H1 (cell line): Measurements from ENCODE around the gene ZAR1L. TPM values are rescaled to one million over a fixed set of nuclear protein-coding genes. Genes with fewer than 3 reads are reported as not detected.

Experiments used
- CTCF ChIA-PET: fragments of 300-600 bp; sonication (Branson Sonifier 250); formaldehyde crosslinking; loops from one replicate; lab custom pipeline; 2021; ENCODE audit not compliant: partially characterized antibody; lab: Charles Lee
- POLR2A ChIA-PET: fragments of 300-600 bp; sonication (Branson Sonifier 250); formaldehyde crosslinking; loops from one replicate; lab custom pipeline; 2021; ENCODE audit warnings: inconsistent platforms; ENCODE audit not compliant: partially characterized antibody; lab: Charles Lee
- DNase-seq, 2 experiments: peaks; one replicate each; pipeline versions ENCODE4 v3.0.0 to v3.0.0-alpha.2; 2010 to 2022; ENCODE audit warnings: low spot score in 2 of 2, low read depth in 1 of 2, mixed read lengths in 1 of 2
- FAIRE-seq: peaks from 2 replicates; lab custom pipeline; 2011; peaks lifted over from hg19 to GRCh38; lab: Jason Lieb, UNC
- H2AFZ ChIP-seq: 2 replicates; pipeline ENCODE4 v1.8.1; 2012; ENCODE audit warnings: low read length, inconsistent platforms
- H2AK5ac ChIP-seq: 2 replicates; pipeline ENCODE4 v1.6.1; 2013; ENCODE audit warnings: low read depth, low read length
- H2BK120ac ChIP-seq: replicated peaks from 2 replicates; pipeline ENCODE3; 2013; ENCODE audit warnings: low read depth, low read length, inconsistent platforms
- H2BK12ac ChIP-seq: 2 replicates; pipeline ENCODE4 v1.6.1; 2013; ENCODE audit warnings: low read depth, low read length
- H2BK15ac ChIP-seq: 2 replicates; pipeline ENCODE4 v1.6.1; 2013; ENCODE audit warnings: low read length
- H2BK20ac ChIP-seq: 2 replicates; pipeline ENCODE4 v1.6.1; 2013; ENCODE audit warnings: low read length
- H2BK5ac ChIP-seq: 2 replicates; pipeline ENCODE4 v1.6.1; 2013; ENCODE audit warnings: low read depth, low read length
- H3K14ac ChIP-seq: 2 replicates; pipeline ENCODE4 v1.6.1; 2013; ENCODE audit warnings: inconsistent platforms; ENCODE audit not compliant: insufficient read length
- H3K18ac ChIP-seq: 2 replicates; pipeline ENCODE4 v1.6.1; 2013; ENCODE audit warnings: low read length; ENCODE audit errors: extremely low read depth
- H3K23ac ChIP-seq: 2 replicates; pipeline ENCODE4 v1.6.1; 2013; ENCODE audit warnings: inconsistent platforms; ENCODE audit not compliant: insufficient read length
- H3K23me2 ChIP-seq: 2 replicates; pipeline ENCODE4 v1.6.1; 2013; ENCODE audit warnings: low read depth, low read length
- H3K27ac ChIP-seq: 2 replicates; pipeline ENCODE4 v1.6.1; 2011; ENCODE audit warnings: low read depth, low read length, inconsistent platforms
- H3K27me3 ChIP-seq, 4 experiments: replicated peaks in 1 of 4; 1 replicate in 1 of 4; 2 replicates in 3 of 4; pipeline versions ENCODE4 v1.6.1 to v1.8.1; 2011 to 2013; ENCODE audit warnings: low read length in 3 of 4, mild to moderate bottlenecking in 3 of 4, inconsistent platforms in 2 of 4, mixed read lengths in 2 of 4, moderate library complexity in 1 of 4; ENCODE audit not compliant: control insufficient read depth in 3 of 4, insufficient read depth in 3 of 4; ENCODE audit errors: extremely low read depth in 1 of 4
- H3K36me3 ChIP-seq, 4 experiments: 2 replicates each; pipeline versions ENCODE4 v1.6.1 to v1.8.1; 2011 to 2013; ENCODE audit warnings: mild to moderate bottlenecking in 4 of 4, low read length in 3 of 4, moderate library complexity in 2 of 4, control low read depth in 1 of 4, inconsistent platforms in 1 of 4; ENCODE audit not compliant: insufficient read depth in 4 of 4, control insufficient read depth in 2 of 4
- H3K4ac ChIP-seq: replicated peaks from 2 replicates; pipeline ENCODE3; 2013; ENCODE audit warnings: low read length, low read depth, mixed read lengths, inconsistent platforms; ENCODE audit not compliant: insufficient read length
- H3K4me1 ChIP-seq, 4 experiments: replicated peaks in 1 of 4; 1 replicate in 1 of 4; 2 replicates in 3 of 4; pipeline versions ENCODE4 v1.6.1 to v1.8.1; 2011 to 2013; ENCODE audit warnings: low read length in 3 of 4, inconsistent platforms in 2 of 4, mixed read lengths in 1 of 4; ENCODE audit not compliant: insufficient read depth in 4 of 4, control insufficient read depth in 3 of 4
- H3K4me2 ChIP-seq, 2 experiments: 2 replicates each; pipeline versions ENCODE4 v1.6.1 to v1.8.1; 2011 to 2013; ENCODE audit warnings: low read depth in 2 of 2, low read length in 2 of 2, control low read depth in 1 of 2, inconsistent platforms in 1 of 2, mild to moderate bottlenecking in 1 of 2; ENCODE audit not compliant: insufficient read depth in 1 of 2
- H3K4me3 ChIP-seq, 4 experiments: fragments of 200-600, 300-600 bp in 1 of 4; sonication (generic), shearing (Covaris generic), sonication (Bioruptor Twin) in 1 of 4; 2 replicates each; pipeline versions ENCODE4 v1.5.1 to v1.8.1; 2011 to 2016; ENCODE audit warnings: low read length in 4 of 4, low read depth in 3 of 4, control low read depth in 2 of 4, inconsistent platforms in 2 of 4, mild to moderate bottlenecking in 2 of 4, mixed read lengths in 1 of 4, moderate library complexity in 1 of 4; ENCODE audit not compliant: insufficient read depth in 2 of 4; ENCODE audit errors: extremely low read depth in 1 of 4
- H3K56ac ChIP-seq: replicated peaks from 2 replicates; pipeline ENCODE3; 2013; ENCODE audit warnings: low read depth, mild to moderate bottlenecking, mixed read lengths, low read length, inconsistent platforms; ENCODE audit not compliant: insufficient read length
- H3K79me1 ChIP-seq: 2 replicates; pipeline ENCODE4 v1.6.1; 2013; ENCODE audit warnings: low read depth, low read length, control low read depth
- H3K79me2 ChIP-seq, 2 experiments: 2 replicates each; pipeline versions ENCODE4 v1.6.1 to v1.8.1; 2012 to 2013; ENCODE audit warnings: low read length in 2 of 2, mild to moderate bottlenecking in 2 of 2, inconsistent platforms in 1 of 2; ENCODE audit not compliant: insufficient read depth in 2 of 2, control insufficient read depth in 1 of 2
- H3K9ac ChIP-seq, 4 experiments: replicated peaks in 1 of 4; 1 replicate in 1 of 4; 2 replicates in 3 of 4; pipeline versions ENCODE4 v1.6.1 to v1.8.1; 2011 to 2013; ENCODE audit warnings: low read depth in 3 of 4, low read length in 3 of 4, control low read depth in 2 of 4, mild to moderate bottlenecking in 2 of 4, moderate library complexity in 2 of 4, inconsistent platforms in 1 of 4; ENCODE audit errors: extremely low read depth in 1 of 4
- H3K9me3 ChIP-seq, 2 experiments: 2 replicates each; pipeline versions ENCODE4 v1.6.1 to v1.8.1; 2012 to 2013; ENCODE audit warnings: mild to moderate bottlenecking in 2 of 2, moderate library complexity in 2 of 2, control low read depth in 1 of 2, inconsistent platforms in 1 of 2, low read depth in 1 of 2, low read length in 1 of 2, mixed read lengths in 1 of 2; ENCODE audit not compliant: insufficient read depth in 2 of 2
- H4K20me1 ChIP-seq, 2 experiments: replicated peaks in 1 of 2; 2 replicates each; pipeline versions ENCODE3 to v1.8.1; 2011 to 2013; ENCODE audit warnings: inconsistent platforms in 2 of 2, low read length in 2 of 2, mild to moderate bottlenecking in 1 of 2; ENCODE audit not compliant: insufficient read depth in 2 of 2, control insufficient read depth in 1 of 2
- H4K5ac ChIP-seq: 2 replicates; pipeline ENCODE4 v1.6.1; 2013; ENCODE audit warnings: low read length, low read depth, mixed read lengths, inconsistent platforms; ENCODE audit not compliant: insufficient read length
- H4K8ac ChIP-seq: 2 replicates; pipeline ENCODE4 v1.8.0; 2013; ENCODE audit warnings: mild to moderate bottlenecking, moderate library complexity, low read length, inconsistent platforms; ENCODE audit not compliant: insufficient read depth; ENCODE audit errors: extremely low read depth
- H4K91ac ChIP-seq: replicated peaks from 2 replicates; pipeline ENCODE3; 2013; ENCODE audit warnings: low read length, mixed read lengths, inconsistent platforms; ENCODE audit not compliant: insufficient read length
- CHD2 ChIP-seq: IDR thresholded peaks from 2 replicates; pipeline ENCODE4 v1.6.1; 2012; ENCODE audit warnings: low read length, improper control_type of control experiment
- E2F6 ChIP-seq: IDR thresholded peaks from 2 replicates; pipeline ENCODE4 v1.6.1; 2012; ENCODE audit warnings: inconsistent platforms
- HDAC6 ChIP-seq: IDR thresholded peaks from one replicate; pipeline ENCODE4 v1.7.1; 2012; ENCODE audit warnings: low read depth, mild to moderate bottlenecking, inconsistent platforms, low read length, moderate library complexity
- RAD21 ChIP-seq, 2 experiments: IDR thresholded peaks in 1 of 2; conservative IDR thresholded peaks in 1 of 2; 2 replicates each; pipeline ENCODE4 v1.6.1; 2011; ENCODE audit warnings: low read depth in 2 of 2, low read length in 2 of 2, improper control_type of control experiment in 1 of 2, inconsistent platforms in 1 of 2, mild to moderate bottlenecking in 1 of 2, moderate library complexity in 1 of 2
- RBBP5 ChIP-seq: IDR thresholded peaks from 2 replicates; pipeline ENCODE4 v1.7.1; 2012; ENCODE audit warnings: low read depth, mild to moderate bottlenecking, inconsistent platforms, low read length, moderate library complexity, borderline replicate concordance
- RFX5 ChIP-seq: IDR thresholded peaks from 2 replicates; pipeline ENCODE4 v1.6.1; 2011; ENCODE audit warnings: low read depth, low read length, improper control_type of control experiment, borderline replicate concordance
- SAP30 ChIP-seq: fragments of 300-600 bp; sonication (generic); IDR thresholded peaks from 2 replicates; pipeline ENCODE4 v1.7.1; 2012; ENCODE audit warnings: low read length, moderate library complexity, mild to moderate bottlenecking, inconsistent platforms; ENCODE audit not compliant: insufficient read depth, insufficient replicate concordance
- SIN3A ChIP-seq, 2 experiments: IDR thresholded peaks in 1 of 2; conservative IDR thresholded peaks in 1 of 2; 2 replicates each; pipeline ENCODE4 v1.6.1; 2011 to 2012; ENCODE audit warnings: low read length in 2 of 2, improper control_type of control experiment in 1 of 2, low read depth in 1 of 2, mild to moderate bottlenecking in 1 of 2
- SUZ12 ChIP-seq: fragments of 200-600 bp; sonication (generic); IDR thresholded peaks from 2 replicates; pipeline ENCODE4 v1.6.1; 2012; ENCODE audit warnings: mild to moderate bottlenecking, inconsistent platforms, low read length, moderate library complexity, mixed read lengths
- TBP ChIP-seq: IDR thresholded peaks from 2 replicates; pipeline ENCODE4 v1.6.1; 2011; ENCODE audit warnings: low read depth, low read length, improper control_type of control experiment
- YY1 ChIP-seq: IDR thresholded peaks from 2 replicates; pipeline ENCODE4 v1.6.1; 2011; ENCODE audit warnings: low read depth, mild to moderate bottlenecking, low read length
- WGBS, 2 experiments: shearing (Covaris generic) in 1 of 2; methylation state at CpG; one replicate each; pipeline versions ENCODE4 v1.1.6 to v1.1.7; 2013 to 2015; ENCODE audit warnings: low lambda C conversion rate in 2 of 2, mixed read lengths in 2 of 2, inconsistent platforms in 1 of 2, low coverage in 1 of 2, missing lambda C conversion rate in 1 of 2; ENCODE audit not compliant: insufficient replicate concordance in 2 of 2, insufficient coverage in 1 of 2, insufficient read length in 1 of 2; ENCODE audit errors: extremely low coverage in 1 of 2, missing lambda C conversion rate in 1 of 2; 5-methylcytosine and 5-hydroxymethylcytosine counted together
- polyA plus RNA-seq, 7 experiments: library from polyadenylated mRNA; depleted of rRNA in 3 of 7; stranded (reverse) in 5 of 7; unstranded in 2 of 7; fragments of >200 nt in 5 of 7; fragments of 200-250 nt in 2 of 7; gene quantifications; 1 replicate in 5 of 7; 2 replicates in 1 of 7; 4 replicates in 1 of 7; pipeline versions ENCODE4 v1.2.1 to v1.2.3, GENCODE V29; 2011 to 2013; ENCODE audit warnings: missing spikeins in 2 of 7, mixed read lengths in 2 of 7
- total RNA-seq: library from RNA; stranded (reverse); fragmentation: NEBNext Ultra II Directional; extraction: Animal tissue kit (Norgen Biotek cat#: 25700); gene quantifications from 2 replicates; pipeline ENCODE4 v1.2.1, GENCODE V29; 2021

Gene ZAR1L
- total and polyA plus RNA-seq, 2 of the 8 experiments (the other 6 are each of a cell fraction or from before 2014, with no cell fraction given): 0.19 to 0.30 TPM

- Histone ChIP-seq H3K79me1 (no peaks in the 10 kb centered on the region), H3K23me2 (peaks cover 10% of the 10 kb centered on the region), H3K9ac (no peak overlapping the region), H4K91ac (no peak overlapping the region), H3K18ac (no peak overlapping the region), H3K23ac (no peak overlapping the region), H2BK15ac (no peak overlapping the region), H2AK5ac (no peak overlapping the region), H3K4ac (no peak overlapping the region), H4K20me1 (no peaks in the 10 kb centered on the region), H3K27me3 (no peaks in the 10 kb centered on the region), H2AFZ (no peak overlapping the region), H3K27ac (no peak overlapping the region), H3K36me3 (peaks cover 0 to 21% (median 7%) of the 10 kb centered on the region in 4 experiments; a peak in 4 of 8 replicates), H3K79me2 (no peaks in the 10 kb centered on the region), H4K8ac (no peak overlapping the region), H3K56ac (no peak overlapping the region), H3K14ac (no peak overlapping the region), H3K4me1 (peaks cover 0 to 5% (median under 1%) of the 10 kb centered on the region in 4 experiments; a peak in 5 of 7 replicates), H2BK20ac (no peak overlapping the region), H4K5ac (no peak overlapping the region), H3K9me3 (no peaks in the 10 kb centered on the region), H2BK12ac (no peak overlapping the region), H2BK120ac (no peak overlapping the region), H3K4me3 (no peak overlapping the region), H2BK5ac (no peak overlapping the region), H3K4me2 (no peak overlapping the region)
- WGBS, 2 experiments: 98% methylated on average over 2 of the region's 2 CpGs; no CpG with 5 or more reads in 1 of the 2 experiments
- DNase-seq (no peak), FAIRE-seq (no peak)
- ChIA-PET POLR2A (interaction anchor here (1.0 kb wide), 2 partner anchors 13 to 52 kb away, joined by 3 read pairs; no protein-coding TSS in a partner anchor), CTCF (no interaction called here)
- no peak for TF ChIP-seq RBBP5
- TF ChIP-seq E2F6: no peak
- no peak for TF ChIP-seq CHD2
- no peak for TF ChIP-seq HDAC6
- no peak for TF ChIP-seq RFX5
- no peak for TF ChIP-seq SAP30
- TF ChIP-seq SIN3A (conservative IDR thresholded peaks at IDR 0.05 in 1 of 2, IDR thresholded peaks at IDR 0.05 in 1 of 2; ENCODE audit: low read depth in 1 of 2, low read length in 2 of 2): no peak
- no peak for TF ChIP-seq TBP
- no peak for TF ChIP-seq YY1
- no peak for TF ChIP-seq RAD21 (IDR thresholded peaks at IDR 0.05 in 1 of 2, conservative IDR thresholded peaks at IDR 0.05 in 1 of 2; ENCODE audit: low read depth in 2 of 2, low read length in 2 of 2)
- TF ChIP-seq SUZ12: no peak
Measured at GRCh38 chr13:32317716-32318465, 2.7 kb upstream of the ZAR1L start.
